PFSK-1 (cell line): ENCODE results near the gene ATG16L1.

ENCODE experiments used
- FOXP2 ChIP-seq: optimal IDR thresholded peaks from 2 replicates; pipeline ENCODE3; 2011; ENCODE audit warnings: borderline replicate concordance, control low read depth, inconsistent platforms; ENCODE audit not compliant: insufficient read depth; ENCODE audit errors: extremely low read length, extremely low read depth
- POLR2AphosphoS5 ChIP-seq: IDR thresholded peaks from 2 replicates; pipeline ENCODE4 v1.6.1; 2012; ENCODE audit warnings: low read depth, mild to moderate bottlenecking, control low read depth, low read length, moderate library complexity
- SIN3A ChIP-seq: IDR thresholded peaks from 2 replicates; pipeline ENCODE4 v1.6.1; 2012; ENCODE audit warnings: mild to moderate bottlenecking, low read length, moderate library complexity, borderline replicate concordance; ENCODE audit not compliant: insufficient read depth
- TAF1 ChIP-seq: IDR thresholded peaks from 2 replicates; pipeline ENCODE4 v1.6.1; 2012; ENCODE audit warnings: low read length, control low read depth, borderline replicate concordance; ENCODE audit not compliant: insufficient read depth
- TF ChIP-seq, protein P1 (sequence below), 2 experiments: IDR thresholded peaks; 2 replicates each; pipeline versions ENCODE4 v1.6.1 to v1.8.0; 2011 to 2012; ENCODE audit warnings: low read depth in 2 of 2, low read length in 2 of 2, control low read depth in 1 of 2, inconsistent platforms in 1 of 2, mild to moderate bottlenecking in 1 of 2, moderate library complexity in 1 of 2; ENCODE audit not compliant: insufficient read depth in 1 of 2

DNA sequence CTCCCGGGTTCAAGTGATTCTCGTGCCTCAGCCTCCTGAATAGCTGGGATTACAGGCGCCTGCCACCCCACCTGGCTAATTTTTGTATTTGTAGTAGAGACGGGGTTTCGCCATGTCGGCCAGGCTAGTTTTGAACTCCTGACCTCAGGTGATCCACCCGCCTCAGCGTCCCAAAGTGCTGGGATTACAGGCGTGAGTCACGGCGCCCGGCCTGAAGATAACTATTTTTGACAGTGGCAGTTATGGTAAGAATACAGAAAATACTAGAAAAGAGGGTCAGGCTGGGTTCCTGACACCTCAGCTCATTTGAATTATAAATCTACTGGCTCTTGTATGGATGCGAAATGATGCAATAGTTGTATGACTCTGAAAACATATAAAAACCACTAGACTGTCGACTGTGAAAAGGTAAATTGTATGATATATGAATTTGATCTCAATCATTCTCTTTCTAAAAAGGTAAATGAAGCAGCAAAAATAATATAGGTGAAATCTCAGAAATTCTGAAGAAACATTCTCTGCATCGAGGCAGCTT is 91.8 kb downstream of the ATG16L1 start:
- no peak for TF ChIP-seq POLR2AphosphoS5
- TF ChIP-seq SIN3A = no peak
- TF ChIP-seq, protein P1, sequence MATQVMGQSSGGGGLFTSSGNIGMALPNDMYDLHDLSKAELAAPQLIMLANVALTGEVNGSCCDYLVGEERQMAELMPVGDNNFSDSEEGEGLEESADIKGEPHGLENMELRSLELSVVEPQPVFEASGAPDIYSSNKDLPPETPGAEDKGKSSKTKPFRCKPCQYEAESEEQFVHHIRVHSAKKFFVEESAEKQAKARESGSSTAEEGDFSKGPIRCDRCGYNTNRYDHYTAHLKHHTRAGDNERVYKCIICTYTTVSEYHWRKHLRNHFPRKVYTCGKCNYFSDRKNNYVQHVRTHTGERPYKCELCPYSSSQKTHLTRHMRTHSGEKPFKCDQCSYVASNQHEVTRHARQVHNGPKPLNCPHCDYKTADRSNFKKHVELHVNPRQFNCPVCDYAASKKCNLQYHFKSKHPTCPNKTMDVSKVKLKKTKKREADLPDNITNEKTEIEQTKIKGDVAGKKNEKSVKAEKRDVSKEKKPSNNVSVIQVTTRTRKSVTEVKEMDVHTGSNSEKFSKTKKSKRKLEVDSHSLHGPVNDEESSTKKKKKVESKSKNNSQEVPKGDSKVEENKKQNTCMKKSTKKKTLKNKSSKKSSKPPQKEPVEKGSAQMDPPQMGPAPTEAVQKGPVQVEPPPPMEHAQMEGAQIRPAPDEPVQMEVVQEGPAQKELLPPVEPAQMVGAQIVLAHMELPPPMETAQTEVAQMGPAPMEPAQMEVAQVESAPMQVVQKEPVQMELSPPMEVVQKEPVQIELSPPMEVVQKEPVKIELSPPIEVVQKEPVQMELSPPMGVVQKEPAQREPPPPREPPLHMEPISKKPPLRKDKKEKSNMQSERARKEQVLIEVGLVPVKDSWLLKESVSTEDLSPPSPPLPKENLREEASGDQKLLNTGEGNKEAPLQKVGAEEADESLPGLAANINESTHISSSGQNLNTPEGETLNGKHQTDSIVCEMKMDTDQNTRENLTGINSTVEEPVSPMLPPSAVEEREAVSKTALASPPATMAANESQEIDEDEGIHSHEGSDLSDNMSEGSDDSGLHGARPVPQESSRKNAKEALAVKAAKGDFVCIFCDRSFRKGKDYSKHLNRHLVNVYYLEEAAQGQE (IDR thresholded peaks at IDR 0.05; ENCODE audit: insufficient read depth in 1 of 2, low read depth in 2 of 2, low read length in 2 of 2) = no peak
- no peak for TF ChIP-seq FOXP2
- TF ChIP-seq TAF1 = no peak
